Left hindlimb (tissue), 1 donor: ENCODE results near the gene PRKD2.
"Not testable (repeated sequence)": the region's sequence is repeated elsewhere in the genome, so short reads cannot be mapped to it uniquely, and the experiment has no call there.

Experiments
- DNase-seq: peaks from one replicate; pipeline ENCODE4 v3.0.0-alpha.2; 2018

The PRKD2 gene

GRCh38 chr19:46723023-46723461 lies 6.1 kb upstream of the PRKD2 start:
- no peak for DNase-seq

GRCh38 chr19:46722421-46723022 lies 5.6 kb upstream of the PRKD2 start:
- no peak for DNase-seq

GRCh38 chr19:46722004-46722380 lies 5.1 kb upstream of the PRKD2 start:
- DNase-seq = no peak

GRCh38 chr19:46721269-46722003 lies 4.5 kb upstream of the PRKD2 start:
- no peak for DNase-seq

- DNase-seq = no peak
Measured at GRCh38 chr19:46720503-46721239, 3.8 kb upstream of the PRKD2 start.

GRCh38 chr19:46719629-46720502 lies 3.0 kb upstream of the PRKD2 start:
- DNase-seq = no peak

- DNase-seq = no peak
Measured at GRCh38 chr19:46718934-46719622, 2.2 kb upstream of the PRKD2 start.

GRCh38 chr19:46718157-46718933 lies 1.4 kb upstream of the PRKD2 start:
- DNase-seq = no peak

- no peak for DNase-seq
Measured at GRCh38 chr19:46717716-46718143, 816 bp upstream of the PRKD2 start.

- peak; percentile 63 for DNase-seq
Measured at GRCh38 chr19:46716672-46717033, 261 bp downstream of the PRKD2 start.

- DNase-seq = no peak
Measured at GRCh38 chr19:46715975-46716671, 791 bp downstream of the PRKD2 start.

- DNase-seq = no peak
Measured at GRCh38 chr19:46715620-46715974, 1.3 kb downstream of the PRKD2 start.

GRCh38 chr19:46714444-46715106 lies 2.3 kb downstream of the PRKD2 start:
- DNase-seq = no peak

- DNase-seq = peak; percentile 95
Measured at GRCh38 chr19:46713781-46714443, 3.0 kb downstream of the PRKD2 start.

- not testable (repeated sequence) for DNase-seq
Measured at GRCh38 chr19:46712768-46713338, 4.1 kb downstream of the PRKD2 start.

GRCh38 chr19:46710687-46711086 lies 6.2 kb downstream of the PRKD2 start:
- no peak for DNase-seq

GRCh38 chr19:46704379-46705076 lies 12.4 kb downstream of the PRKD2 start:
- DNase-seq = peak; percentile 70

- no peak for DNase-seq
Measured at GRCh38 chr19:46700704-46701103, 16.2 kb downstream of the PRKD2 start.
